BJ (cell line): ENCODE data around the gene CASP7. TPM values are rescaled to one million over a fixed set of nuclear protein-coding genes. Genes with fewer than 3 reads are reported as not detected.
"Not testable (repeated sequence)": the region's sequence is repeated elsewhere in the genome, so short reads cannot be mapped to it uniquely, and the experiment has no call there.

ENCODE experiments used
- CTCF ChIA-PET: fragments of 350-600 bp; formaldehyde crosslinking; extraction: SDS; loops from one replicate; lab custom pipeline; 2021; ENCODE audit warnings: antibody characterized with exemption, inconsistent platforms; lab: Yijun Ruan, JAX
- POLR2A ChIA-PET: fragments of 300-600 bp; sonication (Branson Sonifier 250); formaldehyde crosslinking; extraction: SDS; loops from one replicate; lab custom pipeline; 2021; ENCODE audit warnings: antibody characterized with exemption; lab: Charles Lee
- DNase-seq: peaks from one replicate; pipeline ENCODE4 v3.0.0-alpha.2; 2011; ENCODE audit warnings: low read depth
- H3K27me3 ChIP-seq: 2 replicates; pipeline ENCODE4 v1.6.0; 2011; ENCODE audit warnings: low read length; ENCODE audit not compliant: control insufficient read depth, insufficient read depth
- H3K36me3 ChIP-seq: 2 replicates; pipeline ENCODE4 v1.5.1; 2011; ENCODE audit warnings: low read length; ENCODE audit not compliant: control insufficient read depth, insufficient read depth
- H3K4me3 ChIP-seq: 2 replicates; pipeline ENCODE4 v1.5.1; 2011; ENCODE audit warnings: low read depth, mild to moderate bottlenecking, control low read depth, low read length
- CTCF ChIP-seq: IDR thresholded peaks from 2 replicates; pipeline ENCODE4 v1.5.1; 2011; ENCODE audit warnings: low read depth, mild to moderate bottlenecking, control low read depth, inconsistent platforms, low read length, moderate library complexity; ENCODE audit not compliant: insufficient read depth
- polyA plus RNA-seq: library from polyadenylated mRNA; depleted of rRNA; stranded (reverse); fragments of >200 nt; gene quantifications from 2 replicates; pipeline ENCODE4 v1.2.3, GENCODE V29; 2011

CASP7 gene
- polyA plus RNA-seq, 1 experiment, result 22.9 TPM

- no peak for TF ChIP-seq CTCF
- Histone ChIP-seq H3K27me3 (peaks cover 1% of the 10 kb centered on the region; the same call in 1 of the 2 replicates), H3K4me3 (no peak overlapping the region), H3K36me3 (no peaks in the 10 kb centered on the region)
- no peak for DNase-seq
- ChIA-PET CTCF (no interaction called here), POLR2A (no interaction called here)
Observed at GRCh38 chr10:113650172-113650571, 29.5 kb upstream of the CASP7 start.

GRCh38 chr10:113651021-113651420, 28.7 kb upstream of the CASP7 start:
- no peak for DNase-seq
- Histone ChIP-seq H3K4me3 (no peak overlapping the region), H3K36me3 (no peaks in the 10 kb centered on the region), H3K27me3 (peaks cover 1% of the 10 kb centered on the region; the same call in 1 of the 2 replicates)
- TF ChIP-seq CTCF, result no peak
- ChIA-PET POLR2A (no interaction called here), CTCF (interaction anchor here (0.7 kb wide), 1 partner anchor 492 kb away, joined by 3 read pairs; no protein-coding TSS in a partner anchor)

GRCh38 chr10:113651898-113652297, 27.8 kb upstream of the CASP7 start:
- ChIA-PET CTCF (interaction anchor here (0.7 kb wide), 1 partner anchor 491 kb away, joined by 3 read pairs; no protein-coding TSS in a partner anchor), POLR2A (no interaction called here)
- no peak for DNase-seq
- H3K27me3 ChIP-seq, result peaks cover 1% of the 10 kb centered on the region; the same call in 1 of the 2 replicates
- H3K36me3 ChIP-seq, result no peaks in the 10 kb centered on the region
- H3K4me3 ChIP-seq, result no peak overlapping the region
- no peak for TF ChIP-seq CTCF

GRCh38 chr10:113652456-113652855, 27.3 kb upstream of the CASP7 start:
- DNase-seq, POLR2A ChIA-PET, H3K4me3 ChIP-seq, CTCF ChIA-PET, H3K36me3 ChIP-seq, H3K27me3 ChIP-seq: not testable (repeated sequence)

- H3K36me3 ChIP-seq, result no peaks in the 10 kb centered on the region
- no peak for TF ChIP-seq CTCF
- peaks cover 1% of the 10 kb centered on the region; the same call in 1 of the 2 replicates for H3K27me3 ChIP-seq
- DNase-seq, result no peak
- ChIA-PET POLR2A (no interaction called here), CTCF (interaction anchor here (1.0 kb wide), 1 partner anchor 22 kb away, joined by 3 read pairs; no protein-coding TSS in a partner anchor)
- no peak overlapping the region for H3K4me3 ChIP-seq
Observed at GRCh38 chr10:113656896-113657295, 22.8 kb upstream of the CASP7 start.

- no peak for DNase-seq
- Histone ChIP-seq H3K27me3 (peaks cover 1% of the 10 kb centered on the region; the same call in 1 of the 2 replicates), H3K4me3 (no peak overlapping the region), H3K36me3 (no peaks in the 10 kb centered on the region)
- POLR2A ChIA-PET, result no interaction called here
- no peak for TF ChIP-seq CTCF
- CTCF ChIA-PET, result no interaction called here
Observed at GRCh38 chr10:113657544-113657943, 22.2 kb upstream of the CASP7 start.
